Stimulated activated CD8-positive, alpha-beta memory T cell treated with anti-CD3 and anti-CD28 coated beads, Interleukin-7, amount 100 ng/mL, for 1 hour (primary cell): ENCODE data around the gene PLXNA1.

Experiments used
- DNase-seq, 2 donors: peaks; one replicate each; pipeline ENCODE4 v3.0.0-alpha.2; 2020; ENCODE audit warnings: low read depth in 2 of 2

The PLXNA1 gene

GRCh38 chr3:126982471-126983175, at the start of gene PLXNA1:
Gene PLXNA1, plus strand, starts transcription at chr3:126983115. Its CDS starts 5,479 bp downstream, at chr3:126988594.
- DNase-seq, result peak; percentile 66 to 70

- no peak for DNase-seq
These were observed 48.8 kb upstream of the PLXNA1 start for GRCh38 chr3:126934031-126934531.

- DNase-seq, result no peak
These were observed 47.9 kb upstream of the PLXNA1 start for GRCh38 chr3:126934991-126935390.

DNA sequence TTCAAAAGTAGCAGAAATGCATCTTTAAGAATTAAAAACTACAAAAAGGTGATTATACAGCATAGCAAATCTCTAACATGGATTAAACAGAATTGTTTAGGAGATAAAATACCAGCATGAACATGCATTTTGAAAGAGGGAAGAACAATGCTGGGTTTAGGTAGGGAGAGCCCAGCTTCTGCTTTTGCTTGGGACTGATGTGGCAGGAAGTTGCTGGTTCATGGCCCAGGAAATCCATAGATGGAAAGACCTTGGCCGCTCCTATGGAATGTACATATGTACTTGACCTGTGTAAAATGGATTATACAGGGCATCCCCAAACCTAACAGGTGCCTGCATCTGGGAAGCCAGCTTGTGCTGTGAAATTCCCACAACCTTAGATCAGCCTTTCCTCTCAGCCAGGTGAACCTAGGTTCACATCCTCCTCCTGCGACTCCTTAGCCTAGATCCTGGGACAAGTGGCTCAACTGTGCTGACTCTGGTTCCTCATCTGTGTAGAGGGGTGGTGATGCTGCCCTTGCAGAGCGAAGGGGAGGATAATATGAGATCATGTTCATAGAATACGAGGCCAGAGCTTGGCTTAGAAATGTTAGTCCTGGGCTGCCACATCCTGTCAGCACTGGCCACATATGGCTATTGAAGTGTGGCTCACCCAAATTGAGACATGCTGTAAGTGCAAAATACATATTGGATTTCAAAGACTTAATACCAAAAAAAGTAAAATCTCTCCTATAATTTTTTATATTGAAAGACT, 47.0 kb upstream of the PLXNA1 start:
- DNase-seq, result no peak

DNA sequence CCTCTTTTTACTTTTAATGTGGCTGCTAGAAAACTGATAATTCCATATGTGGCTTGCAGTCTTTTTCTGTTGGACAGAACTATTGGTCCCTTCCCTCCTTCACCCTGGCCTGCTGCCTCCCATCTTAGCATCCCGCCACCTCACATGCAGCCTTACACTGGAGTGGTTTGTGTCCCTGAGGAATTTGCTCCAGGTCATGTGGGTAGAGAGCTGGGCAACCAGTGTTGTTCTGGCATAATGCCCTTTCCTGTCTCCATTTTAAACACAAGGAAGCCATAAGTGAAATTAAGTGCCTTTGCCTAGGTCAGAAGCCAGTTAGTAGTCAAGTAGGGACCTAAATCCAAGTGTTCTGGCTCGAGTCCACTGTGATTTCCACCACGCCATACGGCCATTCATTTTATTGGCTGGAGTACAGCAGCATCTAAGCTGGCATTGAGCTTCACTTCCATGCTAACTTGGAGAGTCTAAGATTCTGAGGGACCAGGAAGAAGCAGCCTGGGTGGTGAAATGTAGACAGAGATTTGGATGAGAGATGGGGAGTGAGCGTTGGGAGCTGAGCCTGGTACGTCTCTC, 46.0 kb upstream of the PLXNA1 start:
- no peak for DNase-seq

GRCh38 chr3:126937533-126937932, 45.4 kb upstream of the PLXNA1 start:
- DNase-seq, result no peak

GRCh38 chr3:126937973-126938372, 44.9 kb upstream of the PLXNA1 start:
- no peak for DNase-seq

DNA sequence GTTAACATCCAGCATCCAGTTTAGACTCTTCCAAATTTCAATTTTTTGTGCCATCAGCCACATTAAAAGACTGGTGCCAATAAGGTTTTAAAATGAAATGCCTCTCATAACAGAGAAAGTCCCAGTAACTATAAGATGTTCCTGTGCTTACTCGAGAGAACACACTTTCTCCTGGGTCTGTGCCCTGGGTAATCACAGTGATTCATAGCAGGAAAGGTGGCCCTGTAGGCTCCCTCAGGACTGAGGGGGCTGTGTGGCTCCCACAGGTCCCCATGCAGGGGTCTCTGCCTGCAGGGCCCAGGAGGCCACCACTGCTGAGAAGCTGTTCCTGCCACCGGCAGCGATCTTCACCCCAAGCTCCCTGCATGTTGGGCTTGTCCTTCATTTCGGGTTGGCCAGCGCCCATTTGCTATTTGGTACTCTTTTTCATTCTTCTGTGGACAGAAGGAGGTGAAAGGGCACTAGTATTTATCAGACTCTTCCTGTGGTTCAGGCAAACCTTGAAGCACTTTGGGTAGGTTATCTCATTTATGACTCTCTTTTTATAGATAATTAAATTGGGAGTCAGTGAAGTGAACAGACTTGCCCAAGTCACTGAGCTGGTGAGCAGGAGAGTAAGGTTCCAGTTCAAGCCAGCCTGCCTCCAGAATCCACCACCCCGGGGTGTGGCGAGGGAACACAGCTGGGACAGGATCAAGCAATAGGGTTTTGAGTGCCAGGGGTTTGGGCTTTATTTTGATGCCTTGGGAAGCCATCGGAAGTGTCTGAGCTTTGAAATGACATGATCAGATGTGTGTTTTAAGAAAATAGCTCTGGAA, 44.2 kb upstream of the PLXNA1 start:
- DNase-seq, result no peak

DNA sequence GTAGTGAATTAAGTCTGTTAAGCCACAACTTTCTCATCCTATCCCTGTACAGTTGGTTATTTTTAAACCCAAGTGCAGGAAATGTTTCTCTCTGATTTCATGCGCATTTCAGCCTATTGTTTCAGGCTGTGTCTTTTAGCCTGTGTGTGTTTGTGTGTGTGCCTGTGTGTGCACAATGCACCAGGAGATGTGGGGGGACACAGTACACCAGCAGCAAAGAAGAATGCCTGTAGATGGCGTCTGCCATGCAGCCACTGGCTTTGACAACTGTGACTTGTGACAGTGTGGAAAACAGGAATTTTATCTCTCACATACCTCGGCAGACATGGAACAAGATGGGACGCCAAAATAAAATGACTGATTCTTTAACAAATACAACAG, 43.6 kb upstream of the PLXNA1 start:
- no peak for DNase-seq

- DNase-seq, result no peak
These were observed 43.2 kb upstream of the PLXNA1 start for GRCh38 chr3:126939733-126940132.

DNA sequence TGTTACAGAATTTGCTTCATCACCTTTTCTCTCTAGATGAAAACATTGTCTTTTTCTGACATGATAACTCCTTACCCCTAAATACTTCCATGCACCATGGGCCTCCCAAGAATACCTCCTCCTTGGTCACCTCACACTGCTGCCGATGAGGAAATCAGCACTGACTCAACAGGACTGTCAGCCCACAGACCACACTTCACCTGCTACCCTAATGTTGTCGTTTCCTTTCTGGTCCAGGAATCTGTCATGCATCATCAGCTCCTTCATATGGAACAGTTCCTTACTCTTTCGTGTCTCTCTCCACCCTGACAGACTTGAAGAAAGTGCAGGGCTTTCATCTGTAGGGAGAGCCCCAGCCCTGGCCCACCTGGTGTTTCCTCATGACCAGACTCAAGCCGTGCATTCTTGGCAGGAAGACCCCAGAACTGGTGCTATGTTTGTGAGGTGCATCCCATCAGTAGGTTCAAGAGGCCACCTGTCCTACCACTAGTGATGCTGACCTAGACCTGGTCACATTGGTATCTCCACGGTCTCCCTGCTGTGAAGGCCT, 41.1 kb upstream of the PLXNA1 start:
- no peak for DNase-seq

DNA sequence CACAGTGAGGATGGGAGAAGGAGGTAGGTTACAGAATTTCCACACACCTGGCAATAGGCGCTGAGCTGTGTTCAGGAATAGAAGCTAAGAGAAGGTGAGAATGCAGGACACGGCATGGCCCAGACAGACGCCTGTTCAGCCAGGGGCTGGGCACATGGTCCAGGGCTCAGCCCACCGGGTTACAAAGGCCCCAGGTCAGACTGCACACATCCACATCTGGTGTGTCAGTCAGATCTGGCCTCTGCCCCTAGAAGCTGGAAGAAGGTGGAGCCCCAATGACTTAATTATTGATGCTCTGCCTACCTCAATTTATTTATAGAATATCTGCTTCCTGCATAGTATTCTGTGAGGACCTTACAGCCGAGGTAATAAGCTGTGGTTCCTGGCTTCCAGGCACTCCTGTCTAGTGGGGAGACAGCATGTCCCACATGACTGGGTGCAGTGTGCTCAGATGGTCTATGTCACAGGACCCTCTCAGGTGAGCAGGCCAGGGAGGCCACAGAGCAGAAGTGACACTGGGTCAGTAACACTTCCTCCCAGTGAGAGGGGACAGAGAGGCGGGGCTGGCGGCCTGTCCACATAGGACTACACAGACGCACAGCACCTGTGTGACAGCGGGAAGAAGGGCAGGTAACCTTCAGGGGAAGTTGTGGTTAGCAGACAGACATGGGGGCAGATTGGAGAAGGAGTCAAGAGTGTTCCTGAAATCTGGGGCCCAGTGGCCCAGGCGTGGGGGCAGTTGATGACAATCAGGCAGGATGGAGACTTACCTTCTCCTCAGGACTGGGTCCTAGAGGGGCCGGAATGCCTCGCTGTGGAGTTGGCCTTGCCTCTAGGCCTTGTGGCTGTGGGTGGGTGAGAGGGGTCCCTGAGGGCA, 38.6 kb upstream of the PLXNA1 start:
- no peak for DNase-seq

DNA sequence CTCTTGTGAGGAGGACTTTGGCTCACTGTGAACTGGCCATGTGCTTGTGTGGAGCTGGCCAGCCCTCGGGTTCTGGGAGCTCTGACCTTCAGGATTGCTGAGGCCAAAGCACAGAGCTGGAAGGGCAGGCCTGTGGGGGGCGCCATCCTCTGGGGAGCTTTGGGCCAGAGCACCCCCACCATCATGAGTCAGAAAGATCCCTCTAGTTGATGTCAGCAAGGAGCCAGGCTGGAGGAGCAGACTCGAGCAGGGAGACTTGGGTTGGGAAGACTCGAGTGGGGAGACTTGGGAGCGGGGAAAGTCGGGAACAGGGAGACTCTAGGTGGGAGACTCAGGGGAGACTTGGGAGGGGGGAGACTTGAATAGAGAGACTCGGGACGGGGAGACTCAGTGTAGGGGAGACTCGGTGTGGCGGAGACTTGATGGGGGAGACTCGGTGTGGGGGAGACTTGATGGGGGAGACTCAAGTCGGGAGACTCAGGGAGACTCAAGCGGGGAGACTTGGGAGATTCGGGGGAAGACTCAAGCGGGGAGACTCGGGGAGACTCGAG, 37.7 kb upstream of the PLXNA1 start:
- DNase-seq, result no peak

DNA sequence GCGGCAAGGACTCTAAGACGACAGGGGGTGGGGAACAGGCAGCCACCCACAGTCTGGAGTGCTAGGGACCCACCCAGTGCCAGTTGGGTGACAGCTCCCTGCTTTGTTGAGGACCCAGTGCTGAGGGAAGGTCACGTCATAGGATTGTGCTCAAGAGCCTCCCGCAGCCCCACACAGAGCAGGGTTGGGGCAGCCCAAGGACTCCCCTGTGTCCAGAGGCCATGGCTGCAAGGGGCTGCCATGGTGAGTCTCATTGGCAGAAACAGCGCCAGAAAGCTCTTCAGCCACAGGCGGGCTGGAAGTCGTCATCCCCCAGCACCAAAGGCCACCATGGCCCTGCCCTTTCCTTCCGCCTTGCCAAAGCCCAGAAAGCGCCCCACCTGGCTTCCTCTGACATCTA, 37.0 kb upstream of the PLXNA1 start:
- no peak for DNase-seq

- no peak for DNase-seq
These were observed 36.5 kb upstream of the PLXNA1 start for GRCh38 chr3:126946405-126946804.

- DNase-seq, result no peak
These were observed 35.5 kb upstream of the PLXNA1 start for GRCh38 chr3:126947429-126947828.

DNA sequence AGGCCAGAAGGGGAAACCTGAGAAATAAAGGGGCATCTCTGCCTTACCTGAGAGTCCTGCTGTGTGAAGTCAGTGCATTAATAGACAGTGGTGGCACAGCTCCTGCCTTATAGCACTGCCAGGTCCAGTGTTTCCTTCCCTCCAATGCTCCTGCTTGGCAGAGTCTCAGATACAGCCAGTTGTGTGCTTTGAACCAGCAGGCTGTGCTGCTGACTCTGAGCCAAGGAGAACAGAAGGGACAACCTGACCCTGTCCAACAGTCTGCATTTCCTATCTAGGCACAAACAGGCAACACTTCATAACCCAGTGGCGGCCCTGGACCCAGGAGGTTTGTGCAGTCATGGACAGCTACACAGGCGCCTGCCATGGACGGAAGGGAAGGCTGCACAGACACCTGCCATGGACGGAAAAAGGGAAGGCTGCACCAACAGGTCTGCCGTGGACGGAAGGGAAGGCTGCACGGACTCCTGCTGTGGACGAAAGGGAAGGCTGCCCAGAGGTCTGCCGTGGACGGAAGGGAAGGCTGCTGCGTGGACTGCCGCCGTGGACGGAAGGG, 33.9 kb upstream of the PLXNA1 start:
- no peak for DNase-seq

- no peak for DNase-seq
These were observed 31.4 kb upstream of the PLXNA1 start for GRCh38 chr3:126951561-126951960.

GRCh38 chr3:126952261-126952982, 30.5 kb upstream of the PLXNA1 start:
- DNase-seq, result no peak
